Measurements from ENCODE around the gene MYO1H. TPM values are rescaled to one million over a fixed set of nuclear protein-coding genes. Genes with fewer than 3 reads are reported as not detected.
A peak's percentile ranks its signal among the peaks of the same experiment; 100 is the strongest.

The MYO1H gene
- total and polyA plus RNA-seq, 2 of the 8 experiments (the other 6 are each of a cell fraction or from before 2014, with no cell fraction given), result 0.03 TPM; not detected in 1

GRCh38 chr12:109477185-109477962 is 129.7 kb downstream of the MYO1H start, which contains the start of the genes KCTD10 and UBE3B (continued):
- TF ChIP-seq CHD1 (IDR thresholded peaks at IDR 0.05; ENCODE audit: low read depth, low read length) (no peak), ATF3 (IDR thresholded peaks at IDR 0.05; ENCODE audit: insufficient read depth, low read depth, low read length) (no peak), HDAC6 (IDR thresholded peaks at IDR 0.05; ENCODE audit: low read depth, low read length) (no peak), CBX8 (IDR thresholded peaks at IDR 0.05; ENCODE audit: borderline replicate concordance, low read depth, low read length) (no peak), TAF1 (IDR thresholded peaks at IDR 0.05; ENCODE audit: low read depth, low read length) (peak; percentile 100), EZH2 (IDR thresholded peaks at IDR 0.05; ENCODE audit: low read depth, low read length, severe bottlenecking) (no peak), SIN3A (conservative IDR thresholded peaks at IDR 0.05 in 1 of 2, IDR thresholded peaks at IDR 0.05 in 1 of 2; ENCODE audit: low read depth in 1 of 2, low read length in 2 of 2) (peak; percentile 36 to 45; a peak in 1 of 4 replicates), MAX (IDR thresholded peaks at IDR 0.05) (peak; percentile 22; the same call in 1 of the 2 replicates), KDM4A (IDR thresholded peaks at IDR 0.05; ENCODE audit: low read depth, low read length, severe bottlenecking) (peak; percentile 99), ATF2 (IDR thresholded peaks at IDR 0.05; ENCODE audit: low read length) (no peak; the same call in 1 of the 2 replicates), E2F6 (IDR thresholded peaks at IDR 0.05) (peak; percentile 43), ASH2L (IDR thresholded peaks at IDR 0.05; ENCODE audit: low read length) (peak; percentile 95), CREB1 (IDR thresholded peaks at IDR 0.05) (peak; percentile 32; the same call in 1 of the 2 replicates), POLR2AphosphoS5 (IDR thresholded peaks at IDR 0.05; ENCODE audit: low read depth, low read length) (peak; percentile 44), YY1 (IDR thresholded peaks at IDR 0.05; ENCODE audit: low read depth, low read length) (peak; percentile 99)
